Putamen (tissue), 1 donor: Measurements from ENCODE around the gene LRCOL1.
"Not testable (repeated sequence)": the region's sequence is repeated elsewhere in the genome, so short reads cannot be mapped to it uniquely, and the experiment has no call there.

Experiments used
- DNase-seq: peaks from one replicate; pipeline ENCODE4 v3.0.0-alpha.2; 2016; ENCODE audit warnings: low spot score

Gene LRCOL1

GRCh38 chr12:132600048-132601032 lies 10.0 kb downstream of the LRCOL1 start:
- DNase-seq: no peak

GRCh38 chr12:132599502-132599901 lies 10.9 kb downstream of the LRCOL1 start:
- not testable (repeated sequence) for DNase-seq

DNA sequence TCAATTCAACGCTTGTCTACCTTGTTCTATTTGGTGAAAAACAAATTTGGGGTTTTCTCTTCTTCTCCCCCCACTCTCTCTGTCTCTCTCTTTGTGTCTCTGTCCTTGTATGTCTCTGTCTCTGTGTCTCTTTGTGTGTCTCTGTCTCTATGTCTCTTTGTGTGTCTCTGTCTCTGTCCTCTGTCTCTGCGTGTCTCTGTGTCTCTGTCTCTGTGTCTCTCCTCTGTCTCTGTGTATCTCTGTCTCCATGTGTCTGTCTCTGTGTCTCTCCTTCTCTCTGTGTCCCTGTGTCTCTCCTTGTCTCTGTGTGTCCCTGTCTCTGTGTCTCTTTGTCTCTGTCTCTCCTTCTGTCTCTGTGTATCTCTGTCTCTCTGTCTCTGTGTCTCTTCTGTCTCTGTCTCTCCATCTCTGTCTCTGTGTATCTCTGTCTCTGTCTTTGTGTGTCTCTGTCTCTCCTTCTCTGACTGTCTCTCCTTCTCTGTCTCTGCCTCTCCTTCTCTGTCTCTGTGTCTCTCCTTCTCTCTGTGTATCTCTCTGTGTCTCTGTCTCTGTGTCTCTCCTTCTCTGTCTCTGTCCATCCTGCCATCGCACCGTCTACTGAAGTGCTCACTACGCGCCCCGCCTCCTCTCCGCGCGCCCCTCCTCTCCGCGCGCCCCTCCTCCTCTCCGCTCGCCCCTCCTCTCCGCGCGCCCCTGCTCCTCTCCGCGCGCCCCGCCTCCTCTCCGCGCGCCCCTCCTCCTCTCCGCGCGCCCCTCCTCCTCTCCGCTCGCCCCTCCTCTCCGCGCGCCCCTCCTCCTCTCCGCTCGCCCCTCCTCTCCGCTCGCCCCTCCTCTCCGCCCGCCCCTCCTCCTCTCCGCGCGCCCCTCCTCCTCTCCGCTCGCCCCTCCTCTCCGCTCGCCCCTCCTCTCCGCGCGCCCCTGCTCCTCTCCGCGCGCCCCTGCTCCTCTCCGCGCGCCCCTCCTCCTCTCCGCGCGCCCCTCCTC lies 12.8 kb downstream of the LRCOL1 start:
- DNase-seq: no peak

DNA sequence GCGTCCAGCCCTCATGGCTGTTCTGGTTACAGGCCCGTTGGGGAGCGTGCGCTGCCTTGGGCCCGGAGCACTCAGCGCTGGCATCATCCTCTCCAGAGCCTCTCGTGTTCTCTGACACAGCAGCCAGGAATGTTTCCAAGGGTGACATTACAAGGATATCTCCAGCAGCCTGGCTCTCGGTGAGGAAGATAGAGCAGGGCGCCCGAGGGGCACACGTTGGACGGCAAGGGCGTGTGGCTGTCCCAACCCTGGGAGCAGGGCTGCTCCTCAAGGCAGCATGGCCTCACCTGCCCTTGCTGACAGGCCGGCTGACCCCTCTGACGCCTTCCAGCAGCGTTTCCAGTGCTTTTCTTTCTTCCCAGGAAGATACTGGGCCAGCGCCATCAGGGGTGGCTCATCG lies 14.4 kb downstream of the LRCOL1 start:
- DNase-seq: no peak

DNA sequence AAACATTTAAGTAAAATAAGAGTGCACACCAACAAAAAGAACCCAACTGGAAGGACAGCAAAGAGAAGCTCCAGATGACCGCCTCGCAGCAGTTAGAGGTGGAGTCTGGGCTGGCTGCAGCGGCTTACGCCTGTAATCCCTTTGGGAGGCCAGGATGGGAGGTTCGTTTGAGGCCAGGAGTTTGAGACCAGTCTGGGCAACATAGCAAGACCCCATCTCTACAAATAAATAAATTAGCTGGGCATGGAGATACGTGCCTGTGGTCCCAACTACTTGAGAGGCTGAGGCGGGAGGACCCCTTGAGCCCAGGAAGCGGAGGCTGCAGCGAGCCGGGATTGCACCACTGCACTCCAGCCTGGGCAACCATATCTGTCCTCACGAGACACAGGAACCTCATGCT lies 15.2 kb downstream of the LRCOL1 start:
- no peak for DNase-seq

DNA sequence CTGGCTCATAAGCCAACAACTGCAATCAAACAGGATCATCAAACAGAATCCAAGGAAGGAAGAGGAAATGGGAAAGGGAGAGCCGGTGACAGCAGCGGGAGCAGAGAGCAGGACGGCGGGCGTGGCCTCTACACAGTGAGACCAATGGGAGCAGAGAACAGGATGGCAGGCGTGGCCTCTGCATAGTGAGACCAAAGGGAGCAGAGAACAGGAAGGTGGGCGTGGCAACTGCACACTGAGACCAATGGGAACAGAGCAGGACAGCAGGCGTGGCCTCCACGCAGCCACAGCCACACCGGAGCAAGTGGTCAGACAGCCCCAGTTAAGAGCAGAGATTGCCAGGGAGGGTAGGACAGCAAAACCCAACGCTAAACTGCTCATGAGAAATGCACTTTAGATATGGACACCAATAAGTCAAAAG lies 16.4 kb downstream of the LRCOL1 start:
- peak; percentile 82 for DNase-seq

GRCh38 chr12:132593521-132593920 lies 16.9 kb downstream of the LRCOL1 start:
- DNase-seq: no peak

- DNase-seq: no peak
Measured at GRCh38 chr12:132593071-132593470, 17.3 kb downstream of the LRCOL1 start.

DNA sequence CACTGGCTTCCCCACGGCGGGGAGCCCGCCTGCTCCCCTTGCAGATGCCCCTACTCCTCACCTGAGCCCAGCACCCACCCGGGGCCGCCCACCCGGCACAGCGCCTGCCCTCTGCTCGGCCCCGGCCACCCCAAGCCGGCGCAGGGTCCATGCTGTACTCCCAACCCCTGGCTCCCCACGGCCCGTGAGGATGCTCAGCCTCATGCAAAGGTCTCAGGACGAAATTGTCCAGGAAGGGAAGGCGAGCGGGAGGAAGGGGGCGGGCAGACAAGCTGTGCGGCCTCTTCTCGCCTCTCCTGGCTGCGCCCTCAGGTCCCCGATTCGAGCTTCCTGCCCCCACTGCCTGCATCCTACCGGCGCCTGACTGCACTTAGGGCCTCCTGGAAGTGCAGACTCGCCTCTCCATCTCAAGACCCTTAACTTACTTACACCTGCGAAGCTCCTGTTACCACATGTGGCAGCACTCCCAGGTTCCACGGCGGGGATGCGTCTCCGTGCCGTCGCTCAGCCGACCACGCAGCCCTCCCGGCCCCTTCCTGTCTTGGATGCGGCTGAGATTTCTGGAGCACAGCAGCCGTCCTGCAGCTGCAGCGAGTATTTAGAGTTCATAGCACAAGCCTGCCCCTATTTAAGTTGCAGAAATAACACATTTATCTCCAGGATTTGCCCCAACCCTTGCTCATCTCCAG lies 18.0 kb downstream of the LRCOL1 start:
- no peak for DNase-seq

DNA sequence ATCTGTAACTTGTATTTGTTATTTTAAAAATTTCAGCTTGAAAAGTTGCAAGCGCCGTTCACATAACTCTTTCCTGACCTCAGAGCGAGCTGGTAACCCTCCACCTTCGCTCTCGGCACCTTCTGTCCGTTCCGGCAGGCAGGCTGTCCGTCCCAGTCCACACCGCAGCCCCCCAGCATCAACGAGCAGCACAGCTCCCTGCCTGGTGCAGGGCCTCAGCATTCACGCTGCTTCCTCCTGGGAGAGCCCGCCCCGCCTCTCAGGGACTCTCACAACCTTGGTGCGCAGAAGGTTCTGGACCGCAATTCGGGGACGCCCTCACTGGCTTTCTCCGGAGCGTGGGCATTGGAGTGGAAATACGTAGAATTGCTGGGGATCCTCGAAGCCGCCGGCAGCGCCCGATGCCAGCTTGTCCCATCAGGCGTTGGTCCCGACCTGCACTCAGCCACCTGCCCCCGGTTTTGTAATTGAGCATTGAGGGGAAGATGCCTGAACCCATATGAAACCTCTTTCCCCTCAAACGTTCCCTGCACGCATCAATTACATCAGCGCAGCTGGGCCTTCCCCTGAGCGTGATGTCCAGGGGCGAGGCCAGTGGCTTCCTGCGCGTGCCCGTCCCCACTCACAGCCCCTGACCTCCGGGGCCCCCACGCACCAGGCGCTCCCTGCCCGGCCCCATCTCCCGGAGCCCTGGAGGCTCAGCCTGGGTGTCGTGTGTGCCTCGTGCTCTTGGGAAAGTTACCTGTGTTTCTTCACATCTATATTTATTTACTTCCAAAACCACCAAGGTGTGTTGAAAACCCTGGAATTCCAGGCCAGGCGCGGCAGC lies 19.1 kb downstream of the LRCOL1 start:
- DNase-seq: no peak

- DNase-seq: no peak
Measured at GRCh38 chr12:132588821-132589669, 21.3 kb downstream of the LRCOL1 start.

DNA sequence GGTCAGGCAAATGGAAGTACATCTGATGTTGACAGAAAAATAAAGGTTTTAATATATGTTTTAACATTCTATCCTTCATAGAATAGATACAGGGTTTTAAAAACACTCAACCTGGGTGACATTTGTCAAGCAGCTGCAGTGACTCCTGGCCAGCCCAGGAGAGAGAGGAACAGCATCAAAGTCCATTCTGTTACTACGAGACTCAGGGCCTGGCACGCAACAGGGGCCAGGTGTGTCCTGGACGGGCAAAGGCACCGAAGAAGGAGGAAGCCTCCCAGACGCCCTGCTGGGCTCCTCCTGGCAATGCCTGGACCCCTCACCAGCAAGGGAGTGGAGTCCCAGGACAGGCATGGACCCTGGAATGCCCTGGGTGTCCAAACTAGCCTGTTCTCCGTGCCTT lies 22.1 kb downstream of the LRCOL1 start:
- DNase-seq: no peak

GRCh38 chr12:132587781-132588180 lies 22.6 kb downstream of the LRCOL1 start:
- no peak for DNase-seq

DNA sequence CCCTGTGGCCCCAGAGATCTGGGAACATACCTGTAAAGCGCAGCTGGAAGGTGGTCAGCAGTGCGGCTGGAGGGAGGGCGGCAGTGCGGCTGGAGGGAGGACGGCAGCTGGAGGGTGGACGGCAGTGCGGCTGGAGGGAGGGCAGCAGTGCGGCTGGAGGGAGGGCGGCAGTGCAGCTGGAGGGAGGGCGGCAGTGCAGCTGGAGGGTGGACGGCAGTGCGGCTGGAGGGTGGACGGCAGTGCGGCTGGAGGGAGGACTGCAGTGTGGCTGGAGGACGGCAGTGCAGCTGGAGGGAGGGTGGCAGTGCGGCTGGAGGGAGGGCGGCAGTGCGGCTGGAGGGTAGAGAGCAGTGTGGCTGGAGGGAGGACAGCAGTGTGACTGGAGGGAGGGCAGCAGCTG lies 23.5 kb downstream of the LRCOL1 start:
- DNase-seq: no peak

- no peak for DNase-seq
Measured at GRCh38 chr12:132585177-132585576, 25.2 kb downstream of the LRCOL1 start.

- DNase-seq: no peak
Measured at GRCh38 chr12:132584429-132584828, 26.0 kb downstream of the LRCOL1 start.

GRCh38 chr12:132583736-132584135 lies 26.6 kb downstream of the LRCOL1 start:
- DNase-seq: no peak

- DNase-seq: no peak
Measured at GRCh38 chr12:132583411-132583710, 27.0 kb downstream of the LRCOL1 start.

- DNase-seq: no peak
Measured at GRCh38 chr12:132582582-132583410, 27.6 kb downstream of the LRCOL1 start.
